ENCODE measurements around the gene TFAP2A.

Gene TFAP2A

DNA sequence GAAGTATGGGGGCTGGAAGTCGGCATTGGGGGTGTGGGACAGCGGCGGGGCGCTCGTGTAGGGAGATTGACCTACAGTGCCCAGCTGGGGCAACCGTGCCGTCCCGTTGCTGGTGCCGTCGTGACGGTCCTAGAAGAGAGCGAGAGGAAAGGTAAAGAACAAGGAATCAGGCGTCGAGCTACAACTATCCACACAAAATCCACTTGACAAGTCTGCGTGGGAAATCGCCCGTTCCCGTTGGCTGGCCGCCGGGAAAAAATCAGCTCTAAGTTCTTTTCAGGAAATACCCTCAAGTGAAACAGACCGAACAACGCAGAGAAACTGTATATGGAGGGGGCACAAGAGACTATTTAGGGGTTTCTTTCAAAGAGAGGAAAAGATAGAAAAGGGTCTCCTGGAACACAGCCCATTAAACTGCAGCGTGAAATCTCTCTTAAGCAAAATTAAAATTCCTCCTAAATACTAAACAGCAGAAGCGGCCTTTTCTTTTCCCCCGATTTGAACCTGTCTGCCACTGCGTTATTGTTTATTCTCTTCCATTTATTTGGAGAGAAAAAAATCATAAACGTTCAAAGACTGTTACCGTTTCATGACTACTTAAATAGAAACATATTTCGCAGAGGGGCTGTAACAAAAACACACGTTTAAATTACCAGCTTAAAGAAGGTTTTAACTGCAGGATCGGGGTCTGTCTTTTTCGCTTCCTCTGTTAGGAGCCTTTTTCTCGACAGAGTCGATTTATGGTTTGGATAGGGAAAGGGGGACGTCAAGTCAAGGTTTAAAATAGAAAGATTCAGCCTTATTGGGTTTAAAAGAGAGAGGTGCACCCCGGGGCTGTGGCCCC lies 4.4 kb downstream of the TFAP2A start (continued):
- peak; percentile 26; the same call in 1 of the 2 replicates for TF ChIP-seq PRDM6 (tag by site-specific recombination; IDR thresholded peaks at IDR 0.05)

- CTCF ChIA-PET = interaction anchor here (0.6 to 2.2 kb wide), 3 partner anchors 20 to 376 kb away, joined by 3 to 8 read pairs (median 3); no protein-coding TSS in a partner anchor
- H3K27ac ChIP-seq (ENCODE audit: extremely low read depth, low read depth, low read length) = peak overlapping the region; percentile 99
- peaks cover 3 to 39% of the 10 kb centered on the region in 2 experiments; a peak in 2 of 3 replicates for H3K36me3 ChIP-seq (ENCODE audit: control insufficient read depth in 2 of 2, insufficient read depth in 1 of 2, low read length in 2 of 2)
- no peaks in the 10 kb centered on the region for H3K9me3 ChIP-seq (ENCODE audit: control insufficient read depth, insufficient read depth, low read depth, low read length)
- POLR2A ChIA-PET = interaction anchor here (0.5 to 3.5 kb wide), 8 partner anchors 9 to 184 kb away, joined by 3 to 22 read pairs (median 4); no protein-coding TSS in a partner anchor
- peak overlapping the region; percentile 88 for H3K4me3 ChIP-seq (ENCODE audit: low read depth, low read length)
- peaks cover 31% of the 10 kb centered on the region for H3K4me1 ChIP-seq (ENCODE audit: control insufficient read depth, insufficient read depth, low read length)
- TF ChIP-seq MYNN (tag by site-specific recombination; IDR thresholded peaks at IDR 0.05; ENCODE audit: borderline replicate concordance) (no peak), GLIS2 (tag by site-specific recombination; IDR thresholded peaks at IDR 0.05) (peak; percentile 95), ZNF670 (tag by site-specific recombination; IDR thresholded peaks at IDR 0.05; ENCODE audit: low read depth) (no peak), ZNF610 (tag by site-specific recombination; IDR thresholded peaks at IDR 0.05; ENCODE audit: borderline replicate concordance) (no peak), ZNF621 (tag by site-specific recombination; IDR thresholded peaks at IDR 0.05) (no peak), ZNF629 (tag by site-specific recombination; IDR thresholded peaks at IDR 0.05) (no peak), BCL11B (tag by site-specific recombination; IDR thresholded peaks at IDR 0.05; ENCODE audit: low read depth) (no peak), ZNF404 (tag by site-specific recombination; IDR thresholded peaks at IDR 0.05) (no peak), ZNF701 (tag by site-specific recombination; IDR thresholded peaks at IDR 0.05) (no peak), ZNF10 (tag by site-specific recombination; IDR thresholded peaks at IDR 0.05) (no peak), ZNF335 (tag by site-specific recombination; conservative IDR thresholded peaks at IDR 0.05) (peak; percentile 51; the same call in 1 of the 2 replicates), EGR2 (tag by site-specific recombination; IDR thresholded peaks at IDR 0.05; ENCODE audit: low read depth) (peak; percentile 63), ZNF174 (tag by site-specific recombination; IDR thresholded peaks at IDR 0.05) (no peak), ZNF664 (tag by site-specific recombination; IDR thresholded peaks at IDR 0.05) (no peak), OVOL3 (tag by site-specific recombination; IDR thresholded peaks at IDR 0.05) (no peak), ZNF626 (tag by site-specific recombination; IDR thresholded peaks at IDR 0.05) (no peak), ZBTB44 (tag by site-specific recombination; IDR thresholded peaks at IDR 0.05) (no peak), SETDB1 (IDR thresholded peaks at IDR 0.05; ENCODE audit: insufficient read length, low read length) (no peak), ZBTB17 (tag by site-specific recombination; IDR thresholded peaks at IDR 0.05) (peak; percentile 47; the same call in 1 of the 2 replicates), ZBTB7A (tag by site-specific recombination; IDR thresholded peaks at IDR 0.05; ENCODE audit: low read depth) (no peak), ZIC2 (tag by site-specific recombination; IDR thresholded peaks at IDR 0.05) (peak; percentile 58), ZEB2 (tag by site-specific recombination; IDR thresholded peaks at IDR 0.05) (0 out of 2 replicates have a peak, but pooled peaks have one; percentile 4), PATZ1 (tag by site-specific recombination; IDR thresholded peaks at IDR 0.05) (peak; percentile 44; the same call in 1 of the 2 replicates), ZFP69B (tag by site-specific recombination; IDR thresholded peaks at IDR 0.05) (0 out of 2 replicates have a peak, but pooled peaks have one; percentile 27), ZSCAN23 (tag by site-specific recombination; IDR thresholded peaks at IDR 0.05) (no peak), KLF9 (tag by site-specific recombination; IDR thresholded peaks at IDR 0.05; ENCODE audit: low read depth) (0 out of 2 replicates have a peak, but pooled peaks have one; percentile 4)
- TF ChIP-seq, protein P1, sequence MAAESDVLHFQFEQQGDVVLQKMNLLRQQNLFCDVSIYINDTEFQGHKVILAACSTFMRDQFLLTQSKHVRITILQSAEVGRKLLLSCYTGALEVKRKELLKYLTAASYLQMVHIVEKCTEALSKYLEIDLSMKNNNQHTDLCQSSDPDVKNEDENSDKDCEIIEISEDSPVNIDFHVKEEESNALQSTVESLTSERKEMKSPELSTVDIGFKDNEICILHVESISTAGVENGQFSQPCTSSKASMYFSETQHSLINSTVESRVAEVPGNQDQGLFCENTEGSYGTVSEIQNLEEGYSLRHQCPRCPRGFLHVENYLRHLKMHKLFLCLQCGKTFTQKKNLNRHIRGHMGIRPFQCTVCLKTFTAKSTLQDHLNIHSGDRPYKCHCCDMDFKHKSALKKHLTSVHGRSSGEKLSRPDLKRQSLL (tag by site-specific recombination; IDR thresholded peaks at IDR 0.05) = no peak
Measured at GRCh38 chr6:10409731-10410206, 5.1 kb downstream of the TFAP2A start.

Data from HEK293 (cell line).